Kidney epithelial cell (primary cell): ENCODE data around the gene PAFAH1B1. TPM values are rescaled to one million over a fixed set of nuclear protein-coding genes. Genes with fewer than 3 reads are reported as not detected.

Experiments used
- DNase-seq: peaks from one replicate; pipeline ENCODE4 v3.0.0-alpha.2; 2010; ENCODE audit warnings: low read depth
- H3K27me3 ChIP-seq: 2 replicates; pipeline ENCODE4 v1.6.0; 2011; ENCODE audit warnings: low read length; ENCODE audit not compliant: control insufficient read depth, insufficient read depth
- H3K36me3 ChIP-seq: 2 replicates; pipeline ENCODE4 v1.5.1; 2011; ENCODE audit warnings: low read length; ENCODE audit not compliant: control insufficient read depth, insufficient read depth
- H3K4me3 ChIP-seq: 2 replicates; pipeline ENCODE4 v1.5.1; 2011; ENCODE audit warnings: low read depth, mild to moderate bottlenecking, control low read depth, low read length
- total RNA-seq: library from RNA; depleted of rRNA; stranded (reverse); fragments of >200 nt; gene quantifications from 2 replicates; pipeline ENCODE4 v1.2.3, GENCODE V29; 2015
- TF ChIP-seq, protein P1 (sequence below): IDR thresholded peaks from 2 replicates; pipeline ENCODE4 v1.5.1; 2011; ENCODE audit warnings: mild to moderate bottlenecking, moderate library complexity, low read length, control low read depth, inconsistent platforms; ENCODE audit not compliant: insufficient read depth, poor library complexity, severe bottlenecking

PAFAH1B1 gene
- total RNA-seq, 1 donor from 2014 or later = 54.7 TPM

DNA sequence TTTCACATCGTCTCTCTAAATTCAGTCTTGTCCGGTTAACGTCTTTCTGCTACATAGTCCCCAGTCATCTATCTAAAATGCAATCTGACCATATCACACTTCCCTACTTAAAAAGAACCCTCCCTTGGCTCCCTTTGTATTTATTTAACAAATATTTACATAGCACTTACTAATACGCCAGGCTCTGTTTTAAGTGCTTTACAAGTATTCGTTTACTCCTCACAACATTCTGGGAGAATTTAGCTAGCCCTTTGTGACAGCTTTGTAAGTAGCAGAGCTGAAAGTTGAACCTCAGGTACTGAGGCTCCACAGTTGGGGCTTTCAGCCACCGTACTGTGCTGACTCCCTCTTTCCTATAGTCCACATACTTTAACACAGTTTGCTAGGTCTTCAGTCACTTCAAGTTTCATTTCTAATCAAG lies 9.2 kb downstream of the PAFAH1B1 start:
- no peak overlapping the region for H3K4me3 ChIP-seq
- H3K27me3 ChIP-seq = no peaks in the 10 kb centered on the region
- no peak for DNase-seq

DNA sequence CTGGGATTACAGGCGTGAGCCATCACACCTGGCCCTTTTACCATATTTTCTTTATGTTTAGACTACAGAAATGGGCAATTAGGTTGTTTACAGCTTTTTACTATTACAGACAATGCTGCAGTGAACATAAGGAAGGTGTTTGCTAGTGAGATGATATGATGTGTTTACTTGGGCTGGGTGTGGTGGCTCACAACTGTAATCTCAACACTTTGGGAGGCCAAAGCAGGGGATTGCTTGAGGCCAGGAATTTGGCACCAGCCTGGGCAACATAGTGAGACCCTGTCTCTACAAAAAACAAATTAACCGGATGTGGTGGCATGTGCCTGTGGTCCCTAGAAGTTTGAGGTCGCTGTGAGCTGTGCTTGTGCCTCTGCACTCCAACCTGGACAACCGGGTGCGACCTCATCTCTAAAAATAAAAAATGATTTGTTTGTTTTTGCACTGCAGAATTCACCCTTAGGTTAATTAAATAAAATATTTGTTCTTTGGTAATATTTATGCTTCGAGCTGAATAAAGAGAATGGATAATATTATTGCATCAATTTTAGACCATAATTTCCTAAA lies 15.0 kb downstream of the PAFAH1B1 start:
- no peaks in the 10 kb centered on the region for H3K36me3 ChIP-seq
- DNase-seq = no peak
- no peak overlapping the region for H3K4me3 ChIP-seq
- TF ChIP-seq, protein P1, sequence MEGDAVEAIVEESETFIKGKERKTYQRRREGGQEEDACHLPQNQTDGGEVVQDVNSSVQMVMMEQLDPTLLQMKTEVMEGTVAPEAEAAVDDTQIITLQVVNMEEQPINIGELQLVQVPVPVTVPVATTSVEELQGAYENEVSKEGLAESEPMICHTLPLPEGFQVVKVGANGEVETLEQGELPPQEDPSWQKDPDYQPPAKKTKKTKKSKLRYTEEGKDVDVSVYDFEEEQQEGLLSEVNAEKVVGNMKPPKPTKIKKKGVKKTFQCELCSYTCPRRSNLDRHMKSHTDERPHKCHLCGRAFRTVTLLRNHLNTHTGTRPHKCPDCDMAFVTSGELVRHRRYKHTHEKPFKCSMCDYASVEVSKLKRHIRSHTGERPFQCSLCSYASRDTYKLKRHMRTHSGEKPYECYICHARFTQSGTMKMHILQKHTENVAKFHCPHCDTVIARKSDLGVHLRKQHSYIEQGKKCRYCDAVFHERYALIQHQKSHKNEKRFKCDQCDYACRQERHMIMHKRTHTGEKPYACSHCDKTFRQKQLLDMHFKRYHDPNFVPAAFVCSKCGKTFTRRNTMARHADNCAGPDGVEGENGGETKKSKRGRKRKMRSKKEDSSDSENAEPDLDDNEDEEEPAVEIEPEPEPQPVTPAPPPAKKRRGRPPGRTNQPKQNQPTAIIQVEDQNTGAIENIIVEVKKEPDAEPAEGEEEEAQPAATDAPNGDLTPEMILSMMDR = no peak
- H3K27me3 ChIP-seq = no peaks in the 10 kb centered on the region

More for the DNA sequence above, 9.2 kb downstream of the PAFAH1B1 start:
- no peaks in the 10 kb centered on the region for H3K36me3 ChIP-seq
- TF ChIP-seq, protein P1 = no peak

DNA sequence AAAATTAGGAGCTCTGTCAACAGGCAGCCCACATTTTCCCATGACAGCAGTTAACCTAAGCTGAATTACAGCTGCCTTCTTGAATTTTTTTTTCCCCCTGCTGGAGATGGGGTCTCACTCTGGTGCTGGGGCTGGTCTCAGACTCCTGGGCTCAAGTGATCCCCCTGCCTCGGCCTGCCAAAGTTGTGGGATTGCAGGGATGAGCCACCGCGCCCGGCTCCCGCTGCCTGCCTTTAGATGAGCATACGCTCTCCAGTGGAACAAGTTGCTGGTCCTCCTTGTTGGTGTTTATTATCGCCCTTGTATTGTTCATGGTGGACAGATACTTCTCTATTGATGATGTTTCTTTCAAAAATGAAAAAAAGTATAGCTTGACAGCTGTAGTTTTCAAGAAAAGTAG lies 15.6 kb downstream of the PAFAH1B1 start:
- TF ChIP-seq, protein P1 = no peak
- Histone ChIP-seq H3K4me3 (no peak overlapping the region), H3K36me3 (no peaks in the 10 kb centered on the region), H3K27me3 (no peaks in the 10 kb centered on the region)
- DNase-seq = no peak

DNA sequence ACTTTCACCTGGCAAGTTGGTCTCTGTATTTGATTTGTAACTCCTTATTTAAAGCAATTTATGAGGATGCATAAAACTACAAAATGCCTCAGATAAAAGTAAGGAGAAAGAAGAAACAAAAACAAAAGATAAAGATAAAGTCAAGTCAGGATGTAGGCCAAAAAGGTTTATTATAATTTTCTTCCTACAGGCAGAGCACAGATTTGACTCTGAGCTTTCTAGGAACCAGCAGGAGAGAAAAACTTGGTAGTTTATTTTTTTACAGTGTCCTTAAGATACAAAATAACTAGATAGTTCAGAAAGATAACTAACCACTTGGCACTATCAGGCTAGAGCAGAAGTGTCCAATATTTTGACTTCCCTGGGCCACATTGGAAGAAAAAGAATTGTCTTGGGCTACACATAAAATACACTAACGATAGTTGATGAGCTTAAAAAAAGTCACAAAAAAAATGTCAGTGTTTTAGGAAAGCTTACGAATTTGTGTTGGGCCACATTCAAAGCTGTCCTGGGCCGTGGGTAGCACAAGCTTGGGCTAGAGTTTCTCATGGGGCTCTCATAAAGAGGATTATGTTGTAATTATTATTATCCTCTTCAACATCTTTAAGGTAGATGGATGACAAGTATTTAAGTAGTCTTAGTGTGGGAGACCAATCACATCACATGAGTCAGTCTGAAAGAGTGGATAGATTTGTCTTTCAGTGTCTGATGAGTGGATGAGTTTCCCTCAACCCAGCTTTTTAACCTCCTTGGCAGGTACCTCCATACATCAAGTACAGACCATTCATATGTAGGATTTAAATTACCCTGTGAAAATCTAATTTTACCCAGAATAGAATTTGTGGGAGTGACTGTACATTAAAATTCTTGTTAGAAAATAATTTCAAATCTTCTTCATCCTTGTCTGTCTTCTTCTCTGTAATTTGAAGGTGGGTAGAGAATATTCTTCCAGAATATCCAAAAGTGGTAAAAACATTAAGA lies 17.0 kb downstream of the PAFAH1B1 start:
- H3K4me3 ChIP-seq = no peak overlapping the region
- no peak for DNase-seq
- TF ChIP-seq, protein P1 = no peak
- H3K36me3 ChIP-seq = no peaks in the 10 kb centered on the region
- no peaks in the 10 kb centered on the region for H3K27me3 ChIP-seq

DNA sequence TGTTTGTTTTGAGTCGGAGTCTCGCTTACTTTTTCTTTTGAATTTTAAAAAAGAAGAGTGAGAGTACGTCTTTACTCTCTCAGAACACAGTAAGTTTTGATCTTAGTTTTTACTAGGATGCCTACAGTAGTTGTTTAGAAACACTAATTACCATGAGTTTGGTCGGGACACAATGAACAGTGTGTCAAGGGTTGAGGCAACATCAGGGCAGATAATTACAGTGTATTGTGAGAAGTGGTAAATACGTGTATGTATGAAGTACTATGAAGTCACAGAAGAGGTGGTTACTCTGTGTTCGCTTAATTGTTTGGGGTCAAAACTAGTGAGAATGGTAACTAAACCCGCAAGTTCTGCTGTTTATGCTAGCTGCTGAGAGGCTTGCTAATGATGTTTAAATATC lies 18.2 kb downstream of the PAFAH1B1 start:
- Histone ChIP-seq H3K36me3 (no peaks in the 10 kb centered on the region), H3K4me3 (no peak overlapping the region), H3K27me3 (no peaks in the 10 kb centered on the region)
- DNase-seq = no peak
- TF ChIP-seq, protein P1 = no peak
